Stimulated activated CD4-positive, alpha-beta T cell treated with anti-CD3 and anti-CD28 coated beads, Interleukin-15, amount 100 ng/mL, for 48 hours (primary cell): Measurements from ENCODE around the gene EPN1.

ENCODE experiments used
- DNase-seq, 2 donors: peaks; one replicate each; pipeline ENCODE4 v3.0.0-alpha.2; 2020; ENCODE audit warnings: low read depth in 2 of 2

Gene EPN1

GRCh38 chr19:55679343-55680257 is 4.6 kb downstream of the EPN1 start:
- no peak for DNase-seq

- no peak for DNase-seq
These were observed 5.5 kb downstream of the EPN1 start for GRCh38 chr19:55680339-55681130.

- DNase-seq, result no peak
These were observed 6.4 kb downstream of the EPN1 start for GRCh38 chr19:55681131-55682092.

- DNase-seq, result no peak
These were observed 8.6 kb downstream of the EPN1 start for GRCh38 chr19:55683449-55684261.

- no peak for DNase-seq
These were observed 10.1 kb downstream of the EPN1 start for GRCh38 chr19:55684946-55685681.

GRCh38 chr19:55685776-55686175 is 10.8 kb downstream of the EPN1 start:
- DNase-seq, result no peak

GRCh38 chr19:55686311-55687050 is 11.5 kb downstream of the EPN1 start:
- no peak for DNase-seq

- no peak for DNase-seq
These were observed 12.5 kb downstream of the EPN1 start for GRCh38 chr19:55687281-55688201.

GRCh38 chr19:55688422-55689218 is 13.6 kb downstream of the EPN1 start:
- DNase-seq, result no peak

- DNase-seq, result no peak
These were observed 14.5 kb downstream of the EPN1 start for GRCh38 chr19:55689411-55690108.

GRCh38 chr19:55690109-55690768 is 15.2 kb downstream of the EPN1 start:
- DNase-seq, result no peak

- no peak for DNase-seq
These were observed 15.9 kb downstream of the EPN1 start for GRCh38 chr19:55690769-55691545.

GRCh38 chr19:55691561-55692481 is 16.8 kb downstream of the EPN1 start:
- DNase-seq, result no peak

GRCh38 chr19:55692681-55693081 is 17.7 kb downstream of the EPN1 start:
- no peak for DNase-seq
